K562 (cell line): ENCODE measurements around the gene RPTOR. TPM values are rescaled to one million over a fixed set of nuclear protein-coding genes. Genes with fewer than 3 reads are reported as not detected.

Experiments used
- ATAC-seq: fragments of 200-7000 bp; cut with Tn5 transposase; 3 replicates; pipeline ENCODE4 v1.9.1; 2020; ENCODE audit warnings: moderate library complexity
- BruUV-seq: library from RNA; stranded (reverse); fragments of 400-500 nt; replicated peaks from 2 replicates; lab custom pipeline; 2021; lab: Mats Ljungman, UMichigan
- CTCF ChIA-PET: fragments of 300-600 bp; formaldehyde crosslinking; extraction: SDS; loops from one replicate; lab custom pipeline; 2021; ENCODE audit warnings: low intra/inter-chr PET ratio; lab: Yijun Ruan, JAX
- POLR2A ChIA-PET: fragments of 300-600, 350-650 bp; sonication (Branson Sonifier 250); formaldehyde crosslinking; extraction: SDS; loops from one replicate; lab custom pipeline; 2021; ENCODE audit warnings: antibody characterized with exemption, inconsistent platforms; lab: Yijun Ruan, JAX
- DNase-seq, 4 experiments: peaks; one replicate each; pipeline versions ENCODE4 v3.0.0 to v3.0.0-alpha.2; 2011 to 2018; ENCODE audit warnings: low spot score in 3 of 4, mixed read lengths in 3 of 4; ENCODE audit errors: extremely low read depth in 1 of 4
- FAIRE-seq: peaks from 2 replicates; lab custom pipeline; 2011; peaks lifted over from hg19 to GRCh38; lab: Jason Lieb, UNC
- H2AFZ ChIP-seq: 2 replicates; pipeline ENCODE4 v1.6.0; 2011; ENCODE audit warnings: low read depth, low read length, control low read depth, inconsistent platforms
- H3K27ac ChIP-seq: fragments of 200-600 bp; 3 replicates; pipeline ENCODE4 v1.8.0; 2011; ENCODE audit warnings: low read depth, mild to moderate bottlenecking, control low read depth, inconsistent platforms, low read length, moderate library complexity, mixed read lengths; ENCODE audit errors: extremely low read depth
- H3K27me3 ChIP-seq, 2 experiments: fragments of 300-600 bp in 1 of 2; 2 replicates in 1 of 2; 3 replicates in 1 of 2; pipeline versions ENCODE4 v1.6.0 to v1.8.0; 2011; ENCODE audit warnings: inconsistent platforms in 2 of 2, low read length in 2 of 2, mild to moderate bottlenecking in 1 of 2, mixed read lengths in 1 of 2, moderate library complexity in 1 of 2; ENCODE audit not compliant: control insufficient read depth in 2 of 2, insufficient read depth in 2 of 2
- H3K36me3 ChIP-seq: fragments of 300-600 bp; 3 replicates; pipeline ENCODE4 v1.8.0; 2011; ENCODE audit warnings: mild to moderate bottlenecking, low read length, inconsistent platforms; ENCODE audit not compliant: control insufficient read depth, insufficient read depth
- H3K4me1 ChIP-seq, 2 experiments: fragments of 200-600 bp in 1 of 2; replicated peaks in 1 of 2; 2 replicates in 1 of 2; 3 replicates in 1 of 2; pipeline versions ENCODE4 v1.5.1 to v1.8.0; 2011; ENCODE audit warnings: inconsistent platforms in 2 of 2, low read length in 2 of 2, mild to moderate bottlenecking in 1 of 2, mixed read lengths in 1 of 2, moderate library complexity in 1 of 2; ENCODE audit not compliant: control insufficient read depth in 2 of 2, insufficient read depth in 2 of 2
- H3K4me2 ChIP-seq: 2 replicates; pipeline ENCODE4 v1.6.1; 2011; ENCODE audit warnings: low read length, control low read depth, inconsistent platforms, mixed read lengths; ENCODE audit not compliant: insufficient read depth
- H3K4me3 ChIP-seq: fragments of 200-600 bp; sonication (generic), shearing (Covaris generic); 2 replicates; pipeline ENCODE4 v1.5.1; 2016; ENCODE audit warnings: control low read depth, inconsistent platforms
- H3K79me2 ChIP-seq: fragments of 200-600 bp; 3 replicates; pipeline ENCODE4 v1.8.0; 2011; ENCODE audit warnings: low read length, inconsistent platforms; ENCODE audit not compliant: control insufficient read depth, insufficient read depth
- H3K9ac ChIP-seq, 2 experiments: 2 replicates each; pipeline versions ENCODE4 v1.6.0 to v1.6.1; 2011; ENCODE audit warnings: low read depth in 2 of 2, low read length in 2 of 2, control low read depth in 1 of 2, inconsistent platforms in 1 of 2, mild to moderate bottlenecking in 1 of 2, mixed read lengths in 1 of 2; ENCODE audit not compliant: insufficient read depth in 1 of 2
- H3K9me1 ChIP-seq: one replicate; pipeline ENCODE4 v1.6.0; 2011; ENCODE audit warnings: inconsistent platforms, mild to moderate bottlenecking, low read length, moderate library complexity; ENCODE audit not compliant: control insufficient read depth, insufficient read depth
- H3K9me3 ChIP-seq: replicated peaks from 2 replicates; pipeline ENCODE4 v1.5.1; 2011; ENCODE audit warnings: low read depth, low read length, inconsistent platforms; ENCODE audit not compliant: control insufficient read depth, insufficient read depth
- H4K20me1 ChIP-seq: replicated peaks from 2 replicates; pipeline ENCODE4 v1.6.1; 2011; ENCODE audit warnings: low read length, inconsistent platforms, mixed read lengths; ENCODE audit not compliant: control insufficient read depth, insufficient read depth
- BCL6 ChIP-seq: fragments of 250-450 bp; sonication (Bioruptor Pico); IDR thresholded peaks from 2 replicates; pipeline ENCODE4 v1.4.0; 2020
- ELF2 ChIP-seq: fragments of 250-450 bp; sonication (Bioruptor Pico); IDR thresholded peaks from 2 replicates; pipeline ENCODE4 v1.5.0; 2021; ENCODE audit warnings: mild to moderate bottlenecking
- HMGN3 ChIP-seq: IDR thresholded peaks from 2 replicates; pipeline ENCODE4 v1.6.1; 2011; ENCODE audit warnings: borderline replicate concordance, low read depth, mild to moderate bottlenecking, mixed read lengths, low read length; ENCODE audit not compliant: insufficient read length; ENCODE audit errors: extremely low read depth
- KAT7 ChIP-seq: sonication (generic); formaldehyde crosslinking; IDR thresholded peaks from 2 replicates; pipeline ENCODE4 v1.8.0; 2022; ENCODE audit warnings: missing genetic modification reagents, mild to moderate bottlenecking, borderline replicate concordance
- POLR3G ChIP-seq: IDR thresholded peaks from 2 replicates; pipeline ENCODE4 v1.6.1; 2011; ENCODE audit not compliant: insufficient read length, insufficient replicate concordance; ENCODE audit errors: extremely low read depth
- SAFB2 ChIP-seq: fragments of 200-400 bp; formaldehyde crosslinking; IDR thresholded peaks from 2 replicates; pipeline ENCODE4 v1.6.1; 2018; ENCODE audit warnings: borderline replicate concordance, low read length, low read depth, moderate library complexity; ENCODE audit not compliant: severe bottlenecking
- WGBS: fragments of 100-300 bp; shearing (Covaris generic); methylation state at CpG from one replicate; pipeline ENCODE4 v1.1.6; 2016; ENCODE audit warnings: low coverage, mixed read lengths; ENCODE audit not compliant: insufficient coverage; ENCODE audit errors: missing lambda C conversion rate; 5-methylcytosine and 5-hydroxymethylcytosine counted together
- in situ Hi-C: fragments of 300-500 bp; cut with MboI; formaldehyde crosslinking; loops from 4 replicates; pipeline ENCODE4 v1.15.0; 2018; ENCODE audit warnings: inconsistent platforms, mixed read lengths
- intact Hi-C: fragments of 100-400 bp; cut with micrococcal nuclease; formaldehyde crosslinking; loops from 2 replicates; pipeline ENCODE4 v1.14.2; 2022
- polyA plus RNA-seq, 8 experiments: library from polyadenylated mRNA; depleted of rRNA in 4 of 8; stranded (reverse) in 5 of 8; unstranded in 3 of 8; fragments of >200 nt; fragmentation: Nextera tagmentation in 2 of 8; fragmentation: Illumina TruSeq in 1 of 8; extraction: Ambion mirVana in 2 of 8; extraction: Trizol in 1 of 8; gene quantifications; 2 replicates each; pipeline versions ENCODE4 v1.2.1 to v1.2.3, GENCODE V29; 2011 to 2014; ENCODE audit warnings: inconsistent platforms in 1 of 8, missing spikeins in 1 of 8
- total RNA-seq, 7 experiments: library from RNA; depleted of rRNA in 6 of 7; stranded (reverse); fragments of >200 nt in 6 of 7; fragmentation: Illumina TruSeq in 2 of 7; extraction: Trizol in 2 of 7; gene quantifications; 2 replicates each; pipeline versions ENCODE4 v1.2.1 to v1.2.3, GENCODE V29; 2011 to 2021; ENCODE audit warnings: low replicate concordance in 1 of 7
- TF ChIP-seq, protein P1 (sequence below): sonication (generic); formaldehyde crosslinking; IDR thresholded peaks from 2 replicates; pipeline ENCODE4 v1.9.0; 2022; ENCODE audit warnings: mild to moderate bottlenecking, missing genetic modification reagents

RPTOR gene
- total and polyA plus RNA-seq, 9 of the 15 experiments (the other 6 are each of a cell fraction or from before 2014, with no cell fraction given): 0.24 to 54.1 (median 10.2) TPM

- no peak for TF ChIP-seq POLR3G
- TF ChIP-seq SAFB2: no peak
- TF ChIP-seq HMGN3: no peak
- no peak for TF ChIP-seq BCL6 (CRISPR knock-in tag)
- no peak for TF ChIP-seq ELF2 (CRISPR knock-in tag)
- TF ChIP-seq, protein P1, sequence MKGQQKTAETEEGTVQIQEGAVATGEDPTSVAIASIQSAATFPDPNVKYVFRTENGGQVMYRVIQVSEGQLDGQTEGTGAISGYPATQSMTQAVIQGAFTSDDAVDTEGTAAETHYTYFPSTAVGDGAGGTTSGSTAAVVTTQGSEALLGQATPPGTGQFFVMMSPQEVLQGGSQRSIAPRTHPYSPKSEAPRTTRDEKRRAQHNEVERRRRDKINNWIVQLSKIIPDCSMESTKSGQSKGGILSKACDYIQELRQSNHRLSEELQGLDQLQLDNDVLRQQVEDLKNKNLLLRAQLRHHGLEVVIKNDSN (CRISPR knock-in tag): peak; percentile 76
Measured at GRCh38 chr17:80987941-80988461, 443.4 kb downstream of the RPTOR start (continued).

- Histone ChIP-seq H3K4me2 (peak overlapping the region; percentile 68; the same call in 1 of the 2 replicates), H3K27ac (no peak overlapping the region)
Measured at GRCh38 chr17:80989586-80989913, 444.9 kb downstream of the RPTOR start.

More at GRCh38 chr17:80989586-80989913, 444.9 kb downstream of the RPTOR start:
- peak overlapping the region in 1 of 2 experiments; percentile 89; a peak in 3 of 4 replicates for H3K9ac ChIP-seq
- BruUV-seq: no TSS peak
- no peaks in the 10 kb centered on the region for H3K36me3 ChIP-seq
- H3K4me1 ChIP-seq: peaks cover 9 to 65% of the 10 kb centered on the region in 2 experiments; a peak in 4 of 5 replicates
- no peak for DNase-seq
- in situ Hi-C loops: loop anchor here (5.0 to 10.0 kb wide), 2 partner anchors 108 to 795 kb away; no protein-coding TSS in a partner anchor
- 0 out of 2 replicates have a peak, but pooled peaks cover 3% of the 10 kb centered on the region for H4K20me1 ChIP-seq
- H3K9me1 ChIP-seq: no peaks in the 10 kb centered on the region
- H3K4me3 ChIP-seq: no peak overlapping the region
- FAIRE-seq: no peak
- H2AFZ ChIP-seq: peak overlapping the region; percentile 90
- H3K27me3 ChIP-seq: no peaks in the 10 kb centered on the region
- peaks cover 20% of the 10 kb centered on the region for H3K79me2 ChIP-seq
- ChIA-PET CTCF (interaction anchor here (0.6 to 5.7 kb wide), 5 partner anchors 13 to 252 kb away, joined by 3 to 64 read pairs (median 4); no protein-coding TSS in a partner anchor), POLR2A (interaction anchor here (0.6 to 0.7 kb wide), 2 partner anchors 28 to 47 kb away, joined by 3 read pairs; no protein-coding TSS in a partner anchor)
- intact Hi-C loops: loop anchor here (1.0 to 10.0 kb wide), 3 partner anchors 108 to 235 kb away; partner anchors contain the start of gene CEP131
- TF ChIP-seq HMGN3 (no peak), KAT7 (0 out of 2 replicates have a peak, but pooled peaks have one; percentile 30)
- H3K9me3 ChIP-seq: no peaks in the 10 kb centered on the region
- ATAC-seq: no peak
- 48% methylated on average over 11 of the region's 11 CpGs for WGBS
